GM19455 (cell line): ENCODE results near the gene PRRT4.
A peak's percentile ranks its signal among the peaks of the same experiment; 100 is the strongest.

Experiments
- ATAC-seq: cut with Tn5 transposase; IDR thresholded peaks from one replicate; pipeline ENCODE4 v1.9.1; 2021; ENCODE audit not compliant: unreplicated experiment

The PRRT4 gene

GRCh38 chr7:128361411-128362379 lies at the start of gene PRRT4:
PRRT4 (minus strand) TSS chr7:128361690.
- no peak for ATAC-seq

- ATAC-seq, result no peak
These were observed 48.9 kb upstream of the PRRT4 start for GRCh38 chr7:128410451-128410753.

- ATAC-seq, result peak; percentile 80
These were observed 48.3 kb upstream of the PRRT4 start, which contains the start of gene IMPDH1 for GRCh38 chr7:128409596-128410450. IMPDH1 (minus strand) TSS chr7:128409982; CDS start chr7:128409901, 81 bp downstream.

- ATAC-seq, result no peak
These were observed 47.5 kb upstream of the PRRT4 start for GRCh38 chr7:128408709-128409595.

GRCh38 chr7:128407751-128408708 lies 46.5 kb upstream of the PRRT4 start:
- no peak for ATAC-seq

- ATAC-seq, result no peak
These were observed 45.7 kb upstream of the PRRT4 start for GRCh38 chr7:128407233-128407589.

- no peak for ATAC-seq
These were observed 45.1 kb upstream of the PRRT4 start for GRCh38 chr7:128406314-128407232.

- ATAC-seq, result no peak
These were observed 44.2 kb upstream of the PRRT4 start for GRCh38 chr7:128405471-128406313.

GRCh38 chr7:128404886-128405470 lies 43.5 kb upstream of the PRRT4 start:
- no peak for ATAC-seq

- ATAC-seq, result no peak
These were observed 42.7 kb upstream of the PRRT4 start for GRCh38 chr7:128404143-128404681.

- no peak for ATAC-seq
These were observed 42.2 kb upstream of the PRRT4 start for GRCh38 chr7:128403676-128404075.

GRCh38 chr7:128402356-128402755 lies 40.9 kb upstream of the PRRT4 start:
- ATAC-seq, result no peak

- no peak for ATAC-seq
These were observed 39.1 kb upstream of the PRRT4 start for GRCh38 chr7:128400566-128400965.

GRCh38 chr7:128399991-128400390 lies 38.5 kb upstream of the PRRT4 start:
- ATAC-seq, result no peak

GRCh38 chr7:128398841-128399135 lies 37.3 kb upstream of the PRRT4 start:
- ATAC-seq, result no peak

- ATAC-seq, result no peak
These were observed 36.7 kb upstream of the PRRT4 start for GRCh38 chr7:128398016-128398840.
